ENCODE measurements around the gene ATP11A. TPM values are rescaled to one million over a fixed set of nuclear protein-coding genes. Genes with fewer than 3 reads are reported as not detected.

The ATP11A gene
- total and polyA plus RNA-seq, 10 of the 15 experiments (the other 5 are each of a cell fraction or from before 2014, with no cell fraction given): 1.4 to 69.6 (median 14.4) TPM

DNA sequence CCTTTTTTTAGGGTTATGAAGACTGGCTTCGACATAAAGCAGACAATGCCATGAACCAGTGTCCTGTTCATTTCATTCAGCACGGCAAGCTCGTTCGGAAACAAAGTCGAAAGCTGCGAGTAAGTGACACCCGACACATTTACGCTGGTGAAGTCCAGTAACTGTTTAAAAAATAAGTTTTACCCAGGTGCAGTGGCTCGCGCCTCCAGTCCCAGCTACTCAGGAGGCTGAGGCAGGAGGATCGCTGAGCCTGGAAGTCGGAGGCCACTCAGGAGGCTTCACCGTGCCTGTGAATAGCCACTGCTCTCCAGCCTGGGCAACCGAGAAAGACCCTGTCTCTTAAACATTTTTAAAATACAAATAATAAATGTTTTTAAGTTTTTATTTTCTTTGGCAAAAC lies 120.8 kb downstream of the ATP11A start:
- ATAC-seq (no peak), DNase-seq (ENCODE audit: low read depth, low spot score) (no peak), FAIRE-seq (no peak)
- TF ChIP-seq WRNIP1 (IDR thresholded peaks at IDR 0.05; ENCODE audit: borderline replicate concordance, low read depth, low read length) (no peak), IKZF1 (conservative IDR thresholded peaks at IDR 0.05) (no peak), E2F4 (IDR thresholded peaks at IDR 0.05; ENCODE audit: low read depth, low read length) (no peak), BCL11A (IDR thresholded peaks at IDR 0.05; ENCODE audit: low read depth, low read length) (no peak)
- no peaks in the 10 kb centered on the region for H4K20me1 ChIP-seq (ENCODE audit: control insufficient read depth, insufficient read depth)
- POLR2A ChIA-PET: no interaction called here
- CTCF ChIA-PET: no interaction called here
- RAD21 ChIA-PET (ENCODE audit: unreplicated experiment): no interaction called here
- no peak overlapping the region for H3K4me3 ChIP-seq
- 98% methylated on average over 14 of the region's 14 CpGs for WGBS (ENCODE audit: insufficient coverage, insufficient replicate concordance, low lambda C conversion rate, missing lambda C conversion rate)
- H2AFZ ChIP-seq (ENCODE audit: control insufficient read depth, low read depth, low read length): no peak overlapping the region
- BruUV-seq (replicated peaks): no TSS peak
- H3K9ac ChIP-seq (ENCODE audit: control insufficient read depth, insufficient read depth, low read length): no peak overlapping the region
- in situ Hi-C loops (cut with MboI) (no loop called here), intact Hi-C loops (cut with micrococcal nuclease; ENCODE audit: unreplicated experiment) (no loop called here)
- H3K4me2 ChIP-seq (ENCODE audit: control insufficient read depth, insufficient read depth): no peak overlapping the region
- H3K27me3 ChIP-seq (replicated peaks in 1 of 2; ENCODE audit: control insufficient read depth in 2 of 2, insufficient read depth in 2 of 2, low read length in 1 of 2): no peaks in the 10 kb centered on the region
- H3K9me3 ChIP-seq (replicated peaks; ENCODE audit: control insufficient read depth, insufficient read depth, low read length): no peaks in the 10 kb centered on the region; the same call in 2 of the 3 replicates
- SMC1A ChIA-PET (ENCODE audit: uncharacterized antibody, unreplicated experiment): no interaction called here
- H3K4me1 ChIP-seq (ENCODE audit: control insufficient read depth, insufficient read depth, low read length): no peaks in the 10 kb centered on the region
- no peak overlapping the region for H3K27ac ChIP-seq (ENCODE audit: control insufficient read depth, insufficient read depth)
- H3K79me2 ChIP-seq (ENCODE audit: control insufficient read depth, insufficient read depth, low read length): no peaks in the 10 kb centered on the region
- peaks cover 7 to 12% of the 10 kb centered on the region in 2 experiments; a peak in 3 of 4 replicates for H3K36me3 ChIP-seq (ENCODE audit: control insufficient read depth in 2 of 2, insufficient read depth in 2 of 2, low read length in 1 of 2)

DNA sequence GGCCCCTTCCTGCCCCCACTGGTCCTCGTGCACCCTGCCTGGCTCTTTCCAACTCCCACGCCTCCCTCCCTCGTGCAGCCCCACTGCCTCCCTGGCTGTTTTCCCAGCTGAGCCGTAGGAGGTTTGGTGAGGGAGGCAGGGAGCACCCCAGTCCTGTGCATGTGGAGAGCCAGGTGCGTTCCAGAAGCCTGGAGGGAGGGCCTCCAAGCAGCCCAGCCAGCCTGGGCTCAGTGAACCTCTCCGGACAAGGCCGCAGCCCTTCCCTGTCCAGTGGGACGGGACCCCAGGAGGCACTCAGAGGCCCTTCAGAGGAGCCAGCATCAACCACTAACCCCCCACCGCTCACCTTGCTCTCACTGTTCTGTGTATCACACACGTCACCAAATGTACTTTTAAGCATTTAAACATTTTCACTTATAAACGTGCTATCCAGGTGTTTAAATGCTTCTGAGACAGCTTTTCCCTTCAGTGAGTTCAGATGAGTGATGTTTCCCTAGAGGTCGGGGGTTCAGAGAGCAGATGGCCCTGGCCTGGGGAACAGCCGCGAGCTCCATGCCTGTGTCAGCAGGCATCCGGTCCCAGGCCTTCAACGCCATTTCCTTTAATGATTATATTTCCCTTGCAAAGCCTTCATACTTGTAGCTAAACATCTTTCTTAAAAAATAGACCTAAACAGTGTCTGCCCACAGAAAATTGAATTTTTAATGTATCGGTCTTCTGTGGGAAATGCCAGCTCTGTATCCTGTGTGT lies 122.6 kb downstream of the ATP11A start:
- SMC1A ChIA-PET (ENCODE audit: uncharacterized antibody, unreplicated experiment): no interaction called here
- Histone ChIP-seq H3K79me2 (ENCODE audit: control insufficient read depth, insufficient read depth, low read length) (no peaks in the 10 kb centered on the region), H3K4me1 (ENCODE audit: control insufficient read depth, insufficient read depth, low read length) (no peaks in the 10 kb centered on the region), H3K36me3 (ENCODE audit: control insufficient read depth in 2 of 2, insufficient read depth in 2 of 2, low read length in 1 of 2) (peaks cover 7 to 19% of the 10 kb centered on the region in 2 experiments; a peak in 3 of 4 replicates), H4K20me1 (ENCODE audit: control insufficient read depth, insufficient read depth) (no peaks in the 10 kb centered on the region), H2AFZ (ENCODE audit: control insufficient read depth, low read depth, low read length) (no peak overlapping the region), H3K9ac (ENCODE audit: control insufficient read depth, insufficient read depth, low read length) (no peak overlapping the region), H3K4me2 (ENCODE audit: control insufficient read depth, insufficient read depth) (no peak overlapping the region), H3K9me3 (replicated peaks; ENCODE audit: control insufficient read depth, insufficient read depth, low read length) (no peaks in the 10 kb centered on the region; the same call in 2 of the 3 replicates), H3K4me3 (no peak overlapping the region), H3K27me3 (replicated peaks in 1 of 2; ENCODE audit: control insufficient read depth in 2 of 2, insufficient read depth in 2 of 2, low read length in 1 of 2) (no peaks in the 10 kb centered on the region), H3K27ac (ENCODE audit: control insufficient read depth, insufficient read depth) (no peak overlapping the region)
- intact Hi-C loops (cut with micrococcal nuclease; ENCODE audit: unreplicated experiment) (no loop called here), in situ Hi-C loops (cut with MboI) (no loop called here)
- POLR2A ChIA-PET: no interaction called here
- DNase-seq (ENCODE audit: low read depth, low spot score) (no peak), FAIRE-seq (no peak), ATAC-seq (no peak)
- CTCF ChIA-PET: no interaction called here
- RAD21 ChIA-PET (ENCODE audit: unreplicated experiment): no interaction called here
- BruUV-seq (replicated peaks): no TSS peak
- whole genome bisulfite sequencing (ENCODE audit: insufficient coverage, insufficient replicate concordance, low lambda C conversion rate, missing lambda C conversion rate): 95% methylated on average over 17 of the region's 17 CpGs
- no peak for TF ChIP-seq POU2F2 (IDR thresholded peaks at IDR 0.05; ENCODE audit: borderline replicate concordance, low read depth, low read length)
- no peak for TF ChIP-seq GABPA (IDR thresholded peaks at IDR 0.05; ENCODE audit: low read depth)
- no peak for TF ChIP-seq ATF2 (IDR thresholded peaks at IDR 0.05; ENCODE audit: low read length)
- no peak for TF ChIP-seq IRF3 (IDR thresholded peaks at IDR 0.05)
- no peak for TF ChIP-seq BCL11A (IDR thresholded peaks at IDR 0.05; ENCODE audit: low read depth, low read length)
- TF ChIP-seq, protein P1, sequence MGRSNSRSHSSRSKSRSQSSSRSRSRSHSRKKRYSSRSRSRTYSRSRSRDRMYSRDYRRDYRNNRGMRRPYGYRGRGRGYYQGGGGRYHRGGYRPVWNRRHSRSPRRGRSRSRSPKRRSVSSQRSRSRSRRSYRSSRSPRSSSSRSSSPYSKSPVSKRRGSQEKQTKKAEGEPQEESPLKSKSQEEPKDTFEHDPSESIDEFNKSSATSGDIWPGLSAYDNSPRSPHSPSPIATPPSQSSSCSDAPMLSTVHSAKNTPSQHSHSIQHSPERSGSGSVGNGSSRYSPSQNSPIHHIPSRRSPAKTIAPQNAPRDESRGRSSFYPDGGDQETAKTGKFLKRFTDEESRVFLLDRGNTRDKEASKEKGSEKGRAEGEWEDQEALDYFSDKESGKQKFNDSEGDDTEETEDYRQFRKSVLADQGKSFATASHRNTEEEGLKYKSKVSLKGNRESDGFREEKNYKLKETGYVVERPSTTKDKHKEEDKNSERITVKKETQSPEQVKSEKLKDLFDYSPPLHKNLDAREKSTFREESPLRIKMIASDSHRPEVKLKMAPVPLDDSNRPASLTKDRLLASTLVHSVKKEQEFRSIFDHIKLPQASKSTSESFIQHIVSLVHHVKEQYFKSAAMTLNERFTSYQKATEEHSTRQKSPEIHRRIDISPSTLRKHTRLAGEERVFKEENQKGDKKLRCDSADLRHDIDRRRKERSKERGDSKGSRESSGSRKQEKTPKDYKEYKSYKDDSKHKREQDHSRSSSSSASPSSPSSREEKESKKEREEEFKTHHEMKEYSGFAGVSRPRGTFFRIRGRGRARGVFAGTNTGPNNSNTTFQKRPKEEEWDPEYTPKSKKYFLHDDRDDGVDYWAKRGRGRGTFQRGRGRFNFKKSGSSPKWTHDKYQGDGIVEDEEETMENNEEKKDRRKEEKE (IDR thresholded peaks at IDR 0.05): no peak

Measured in GM12878 (cell line).